ENCODE data around the gene ANKRD40. TPM values are rescaled to one million over a fixed set of nuclear protein-coding genes. Genes with fewer than 3 reads are reported as not detected.

The ANKRD40 gene
- total and polyA plus RNA-seq, 9 of the 15 experiments (the other 6 are each of a cell fraction or from before 2014, with no cell fraction given) = 9.0 to 28.9 (median 27.7) TPM

DNA sequence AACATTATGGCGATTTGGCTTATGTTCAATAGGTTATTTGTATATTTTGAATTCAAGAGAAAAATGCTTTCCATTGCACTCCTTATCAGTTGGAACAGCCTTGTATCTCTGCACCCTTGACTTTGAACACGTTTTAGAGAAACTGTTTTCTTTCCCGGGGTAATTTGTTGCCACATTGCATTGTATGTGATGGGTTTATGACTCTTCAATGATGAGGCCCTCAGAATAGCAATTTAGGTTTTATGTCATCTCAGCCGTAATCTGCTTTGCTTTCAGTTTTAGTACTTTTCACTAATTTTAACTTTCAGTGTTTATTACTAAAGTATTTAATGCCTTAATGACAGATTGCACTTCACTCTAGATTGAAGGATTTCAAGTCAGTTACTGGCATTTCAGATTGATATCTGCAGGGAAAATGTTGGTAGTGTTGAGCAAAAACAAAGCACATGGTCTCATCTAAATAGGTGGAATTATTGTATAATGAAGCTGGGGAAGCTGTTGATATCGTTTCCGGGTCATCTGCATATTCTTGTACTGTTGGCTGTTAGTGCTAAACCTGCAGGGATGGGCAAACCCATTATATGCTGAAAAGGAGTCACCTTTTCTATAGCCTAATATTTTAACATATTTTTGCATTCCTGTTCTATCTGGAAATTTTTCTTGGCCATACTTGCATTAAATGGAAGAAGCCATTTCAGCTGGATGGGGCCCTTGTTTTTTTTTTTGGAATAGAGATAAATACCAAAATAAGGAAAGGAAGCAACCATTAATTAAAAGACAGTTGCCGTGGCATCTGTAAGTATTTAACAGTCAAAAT, 13.7 kb upstream of the ANKRD40 start (continued):
- TF ChIP-seq, protein P1, sequence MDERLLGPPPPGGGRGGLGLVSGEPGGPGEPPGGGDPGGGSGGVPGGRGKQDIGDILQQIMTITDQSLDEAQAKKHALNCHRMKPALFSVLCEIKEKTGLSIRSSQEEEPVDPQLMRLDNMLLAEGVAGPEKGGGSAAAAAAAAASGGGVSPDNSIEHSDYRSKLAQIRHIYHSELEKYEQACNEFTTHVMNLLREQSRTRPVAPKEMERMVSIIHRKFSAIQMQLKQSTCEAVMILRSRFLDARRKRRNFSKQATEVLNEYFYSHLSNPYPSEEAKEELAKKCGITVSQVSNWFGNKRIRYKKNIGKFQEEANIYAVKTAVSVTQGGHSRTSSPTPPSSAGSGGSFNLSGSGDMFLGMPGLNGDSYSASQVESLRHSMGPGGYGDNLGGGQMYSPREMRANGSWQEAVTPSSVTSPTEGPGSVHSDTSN (CRISPR knock-in tag; IDR thresholded peaks at IDR 0.05; ENCODE audit: low read depth) = no peak
- TF ChIP-seq, protein P1 (tag; conservative IDR thresholded peaks at IDR 0.05; ENCODE audit: low read depth) = 0 out of 2 replicates have a peak, but pooled peaks have one; percentile 19
- TF ChIP-seq, protein P2, sequence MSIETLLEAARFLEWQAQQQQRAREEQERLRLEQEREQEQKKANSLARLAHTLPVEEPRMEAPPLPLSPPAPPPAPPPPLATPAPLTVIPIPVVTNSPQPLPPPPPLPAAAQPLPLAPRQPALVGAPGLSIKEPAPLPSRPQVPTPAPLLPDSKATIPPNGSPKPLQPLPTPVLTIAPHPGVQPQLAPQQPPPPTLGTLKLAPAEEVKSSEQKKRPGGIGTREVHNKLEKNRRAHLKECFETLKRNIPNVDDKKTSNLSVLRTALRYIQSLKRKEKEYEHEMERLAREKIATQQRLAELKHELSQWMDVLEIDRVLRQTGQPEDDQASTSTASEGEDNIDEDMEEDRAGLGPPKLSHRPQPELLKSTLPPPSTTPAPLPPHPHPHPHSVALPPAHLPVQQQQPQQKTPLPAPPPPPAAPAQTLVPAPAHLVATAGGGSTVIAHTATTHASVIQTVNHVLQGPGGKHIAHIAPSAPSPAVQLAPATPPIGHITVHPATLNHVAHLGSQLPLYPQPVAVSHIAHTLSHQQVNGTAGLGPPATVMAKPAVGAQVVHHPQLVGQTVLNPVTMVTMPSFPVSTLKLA (conservative IDR thresholded peaks at IDR 0.05) = peak; percentile 60 to 77
- no peak for TF ChIP-seq TSC22D4 (tag; IDR thresholded peaks at IDR 0.05)
- TF ChIP-seq, protein P3, sequence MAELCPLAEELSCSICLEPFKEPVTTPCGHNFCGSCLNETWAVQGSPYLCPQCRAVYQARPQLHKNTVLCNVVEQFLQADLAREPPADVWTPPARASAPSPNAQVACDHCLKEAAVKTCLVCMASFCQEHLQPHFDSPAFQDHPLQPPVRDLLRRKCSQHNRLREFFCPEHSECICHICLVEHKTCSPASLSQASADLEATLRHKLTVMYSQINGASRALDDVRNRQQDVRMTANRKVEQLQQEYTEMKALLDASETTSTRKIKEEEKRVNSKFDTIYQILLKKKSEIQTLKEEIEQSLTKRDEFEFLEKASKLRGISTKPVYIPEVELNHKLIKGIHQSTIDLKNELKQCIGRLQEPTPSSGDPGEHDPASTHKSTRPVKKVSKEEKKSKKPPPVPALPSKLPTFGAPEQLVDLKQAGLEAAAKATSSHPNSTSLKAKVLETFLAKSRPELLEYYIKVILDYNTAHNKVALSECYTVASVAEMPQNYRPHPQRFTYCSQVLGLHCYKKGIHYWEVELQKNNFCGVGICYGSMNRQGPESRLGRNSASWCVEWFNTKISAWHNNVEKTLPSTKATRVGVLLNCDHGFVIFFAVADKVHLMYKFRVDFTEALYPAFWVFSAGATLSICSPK (IDR thresholded peaks at IDR 0.05; ENCODE audit: borderline replicate concordance) = no peak
- TF ChIP-seq TCF3 (CRISPR knock-in tag; IDR thresholded peaks at IDR 0.05) = peak; percentile 33; the same call in 1 of the 2 replicates
- peak; percentile 34; the same call in 1 of the 2 replicates for TF ChIP-seq BHLHE40 (IDR thresholded peaks at IDR 0.05; ENCODE audit: low read length)
- TF ChIP-seq SIN3B (IDR thresholded peaks at IDR 0.05; ENCODE audit: low read depth) = peak; percentile 29; the same call in 1 of the 2 replicates
- TF ChIP-seq, protein P4, sequence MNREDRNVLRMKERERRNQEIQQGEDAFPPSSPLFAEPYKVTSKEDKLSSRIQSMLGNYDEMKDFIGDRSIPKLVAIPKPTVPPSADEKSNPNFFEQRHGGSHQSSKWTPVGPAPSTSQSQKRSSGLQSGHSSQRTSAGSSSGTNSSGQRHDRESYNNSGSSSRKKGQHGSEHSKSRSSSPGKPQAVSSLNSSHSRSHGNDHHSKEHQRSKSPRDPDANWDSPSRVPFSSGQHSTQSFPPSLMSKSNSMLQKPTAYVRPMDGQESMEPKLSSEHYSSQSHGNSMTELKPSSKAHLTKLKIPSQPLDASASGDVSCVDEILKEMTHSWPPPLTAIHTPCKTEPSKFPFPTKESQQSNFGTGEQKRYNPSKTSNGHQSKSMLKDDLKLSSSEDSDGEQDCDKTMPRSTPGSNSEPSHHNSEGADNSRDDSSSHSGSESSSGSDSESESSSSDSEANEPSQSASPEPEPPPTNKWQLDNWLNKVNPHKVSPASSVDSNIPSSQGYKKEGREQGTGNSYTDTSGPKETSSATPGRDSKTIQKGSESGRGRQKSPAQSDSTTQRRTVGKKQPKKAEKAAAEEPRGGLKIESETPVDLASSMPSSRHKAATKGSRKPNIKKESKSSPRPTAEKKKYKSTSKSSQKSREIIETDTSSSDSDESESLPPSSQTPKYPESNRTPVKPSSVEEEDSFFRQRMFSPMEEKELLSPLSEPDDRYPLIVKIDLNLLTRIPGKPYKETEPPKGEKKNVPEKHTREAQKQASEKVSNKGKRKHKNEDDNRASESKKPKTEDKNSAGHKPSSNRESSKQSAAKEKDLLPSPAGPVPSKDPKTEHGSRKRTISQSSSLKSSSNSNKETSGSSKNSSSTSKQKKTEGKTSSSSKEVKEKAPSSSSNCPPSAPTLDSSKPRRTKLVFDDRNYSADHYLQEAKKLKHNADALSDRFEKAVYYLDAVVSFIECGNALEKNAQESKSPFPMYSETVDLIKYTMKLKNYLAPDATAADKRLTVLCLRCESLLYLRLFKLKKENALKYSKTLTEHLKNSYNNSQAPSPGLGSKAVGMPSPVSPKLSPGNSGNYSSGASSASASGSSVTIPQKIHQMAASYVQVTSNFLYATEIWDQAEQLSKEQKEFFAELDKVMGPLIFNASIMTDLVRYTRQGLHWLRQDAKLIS (CRISPR knock-in tag; IDR thresholded peaks at IDR 0.05) = peak; percentile 33; the same call in 1 of the 2 replicates
- TF ChIP-seq ARID1B (IDR thresholded peaks at IDR 0.05) = peak; percentile 53; the same call in 1 of the 2 replicates
- no peak for TF ChIP-seq NR2C2 (CRISPR knock-in tag; IDR thresholded peaks at IDR 0.05)
- peak; percentile 94 for TF ChIP-seq NR2C2 (tag; IDR thresholded peaks at IDR 0.05)
